MM.1S (cell line): ENCODE measurements around the gene KDM3A.

Experiments
- DNase-seq: peaks from one replicate; pipeline ENCODE4 v3.0.0-alpha.2; 2015
- H2AFZ ChIP-seq: fragments of 300-600 bp; sonication (generic); 2 replicates; pipeline ENCODE4 v1.6.0; 2016; ENCODE audit warnings: antibody characterized with exemption, low read length
- H3F3A ChIP-seq: fragments of 300-600 bp; sonication (generic); 2 replicates; pipeline ENCODE4 v1.6.1; 2016; ENCODE audit warnings: mild to moderate bottlenecking, antibody characterized with exemption, low read length, moderate library complexity, mixed read lengths; ENCODE audit not compliant: insufficient read depth
- H3K27ac ChIP-seq: fragments of 300-600 bp; sonication (generic); 2 replicates; pipeline ENCODE4 v1.5.1; 2016; ENCODE audit warnings: mild to moderate bottlenecking, low read length
- H3K27me3 ChIP-seq: fragments of 300-600 bp; sonication (generic); replicated peaks from 2 replicates; pipeline ENCODE4 v1.6.0; 2016; ENCODE audit warnings: low read length; ENCODE audit not compliant: insufficient read depth
- H3K36me3 ChIP-seq: fragments of 300-600 bp; sonication (generic); replicated peaks from 2 replicates; pipeline ENCODE4 v1.6.1; 2016; ENCODE audit warnings: mild to moderate bottlenecking, low read length, mixed read lengths; ENCODE audit not compliant: insufficient read depth
- H3K4me1 ChIP-seq: fragments of 300-600 bp; sonication (generic); 2 replicates; pipeline ENCODE4 v1.6.1; 2016; ENCODE audit warnings: low read length, mixed read lengths
- H3K4me2 ChIP-seq: fragments of 300-600 bp; sonication (generic); 2 replicates; pipeline ENCODE4 v1.6.0; 2016; ENCODE audit warnings: low read depth, low read length
- H3K4me3 ChIP-seq: fragments of 300-600 bp; sonication (generic); 2 replicates; pipeline ENCODE4 v1.5.1; 2016; ENCODE audit warnings: low read length, mixed read lengths
- H3K79me2 ChIP-seq: fragments of 300-600 bp; sonication (generic); 2 replicates; pipeline ENCODE4 v1.6.1; 2016; ENCODE audit warnings: mixed run types, low read length, mixed read lengths
- H3K9ac ChIP-seq: fragments of 300-600 bp; sonication (generic); 2 replicates; pipeline ENCODE4 v1.6.1; 2016; ENCODE audit warnings: low read length, mixed read lengths
- H3K9me2 ChIP-seq: fragments of 300-600 bp; sonication (generic); replicated peaks from 2 replicates; pipeline ENCODE4 v1.6.1; 2016; ENCODE audit warnings: mild to moderate bottlenecking, low read length, mixed read lengths; ENCODE audit not compliant: insufficient read depth
- H3K9me3 ChIP-seq: fragments of 300-600 bp; sonication (generic); replicated peaks from 2 replicates; pipeline ENCODE4 v1.6.1; 2016; ENCODE audit warnings: mild to moderate bottlenecking, low read length, mixed read lengths; ENCODE audit not compliant: insufficient read depth
- H4K20me1 ChIP-seq: fragments of 300-600 bp; sonication (generic); 2 replicates; pipeline ENCODE4 v1.6.1; 2016; ENCODE audit warnings: mild to moderate bottlenecking, low read length, moderate library complexity, mixed read lengths; ENCODE audit not compliant: insufficient read depth
- EZH2 ChIP-seq: fragments of 300-600 bp; sonication (generic); optimal IDR thresholded peaks from 2 replicates; pipeline ENCODE3; 2017; ENCODE audit warnings: low read depth, mild to moderate bottlenecking, antibody characterized with exemption, low read length, mixed read lengths
- EZH2phosphoT487 ChIP-seq: fragments of 300-600 bp; sonication (generic); IDR thresholded peaks from 2 replicates; pipeline ENCODE4 v1.6.1; 2018; ENCODE audit warnings: antibody characterized with exemption, low read length
- TF ChIP-seq, protein P1 (sequence below): fragments of 300-600 bp; sonication (generic); IDR thresholded peaks from 2 replicates; pipeline ENCODE4 v1.5.1; 2016; ENCODE audit warnings: antibody characterized with exemption, low read length, mixed read lengths

Gene KDM3A

DNA sequence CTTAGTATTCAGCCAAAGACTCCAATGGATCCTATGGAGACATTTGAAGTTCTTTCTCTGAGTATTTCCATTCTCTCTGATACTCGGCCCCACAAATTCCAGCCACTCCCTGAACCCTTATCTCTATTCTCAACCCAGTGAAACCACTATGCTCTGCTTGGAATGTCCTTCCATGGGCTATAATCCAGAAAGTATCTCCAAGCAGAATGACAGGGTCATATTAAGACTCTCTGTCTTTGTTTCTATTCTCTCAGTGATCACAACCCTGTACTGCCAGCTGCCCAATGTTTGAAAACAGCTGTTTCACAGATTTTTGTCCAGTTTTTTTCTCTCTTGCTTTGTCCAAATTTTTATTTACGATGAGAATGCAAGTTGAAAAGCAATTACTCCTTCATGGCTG is 100.2 kb downstream of the KDM3A start:
- Histone ChIP-seq H3K9ac (no peak overlapping the region), H4K20me1 (no peaks in the 10 kb centered on the region), H3K4me2 (no peak overlapping the region), H3K9me2 (no peaks in the 10 kb centered on the region), H3K9me3 (no peaks in the 10 kb centered on the region), H3K4me1 (no peaks in the 10 kb centered on the region), H3F3A (no peaks in the 10 kb centered on the region), H3K36me3 (no peaks in the 10 kb centered on the region), H2AFZ (no peak overlapping the region), H3K79me2 (no peaks in the 10 kb centered on the region), H3K4me3 (no peak overlapping the region), H3K27me3 (no peaks in the 10 kb centered on the region), H3K27ac (no peak overlapping the region)
- DNase-seq = no peak
- no peak for TF ChIP-seq EZH2
- TF ChIP-seq, protein P1, sequence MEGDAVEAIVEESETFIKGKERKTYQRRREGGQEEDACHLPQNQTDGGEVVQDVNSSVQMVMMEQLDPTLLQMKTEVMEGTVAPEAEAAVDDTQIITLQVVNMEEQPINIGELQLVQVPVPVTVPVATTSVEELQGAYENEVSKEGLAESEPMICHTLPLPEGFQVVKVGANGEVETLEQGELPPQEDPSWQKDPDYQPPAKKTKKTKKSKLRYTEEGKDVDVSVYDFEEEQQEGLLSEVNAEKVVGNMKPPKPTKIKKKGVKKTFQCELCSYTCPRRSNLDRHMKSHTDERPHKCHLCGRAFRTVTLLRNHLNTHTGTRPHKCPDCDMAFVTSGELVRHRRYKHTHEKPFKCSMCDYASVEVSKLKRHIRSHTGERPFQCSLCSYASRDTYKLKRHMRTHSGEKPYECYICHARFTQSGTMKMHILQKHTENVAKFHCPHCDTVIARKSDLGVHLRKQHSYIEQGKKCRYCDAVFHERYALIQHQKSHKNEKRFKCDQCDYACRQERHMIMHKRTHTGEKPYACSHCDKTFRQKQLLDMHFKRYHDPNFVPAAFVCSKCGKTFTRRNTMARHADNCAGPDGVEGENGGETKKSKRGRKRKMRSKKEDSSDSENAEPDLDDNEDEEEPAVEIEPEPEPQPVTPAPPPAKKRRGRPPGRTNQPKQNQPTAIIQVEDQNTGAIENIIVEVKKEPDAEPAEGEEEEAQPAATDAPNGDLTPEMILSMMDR = no peak
- TF ChIP-seq EZH2phosphoT487 = no peak
